Trophoblast cell (in vitro differentiated cells and primary cell): ENCODE data around the gene LYPD4.

ENCODE experiments used
- DNase-seq, 2 donors: peaks; one replicate each; pipeline ENCODE4 v3.0.0-alpha.2; 2016
- H2AFZ ChIP-seq: 2 replicates; pipeline ENCODE4 v1.6.1; 2013; ENCODE audit warnings: low read length, moderate library complexity, mild to moderate bottlenecking; ENCODE audit not compliant: insufficient read depth, poor library complexity
- H2AK5ac ChIP-seq: 2 replicates; pipeline ENCODE4 v1.6.1; 2013; ENCODE audit warnings: mild to moderate bottlenecking, low read length
- H2BK120ac ChIP-seq: 2 replicates; pipeline ENCODE4 v1.6.1; 2013; ENCODE audit warnings: low read length, mild to moderate bottlenecking, moderate library complexity; ENCODE audit not compliant: insufficient read depth, poor library complexity
- H2BK12ac ChIP-seq: 2 replicates; pipeline ENCODE4 v1.6.1; 2013; ENCODE audit warnings: mild to moderate bottlenecking, low read length, moderate library complexity
- H2BK5ac ChIP-seq: 2 replicates; pipeline ENCODE4 v1.6.1; 2013; ENCODE audit warnings: low read length, low read depth, moderate library complexity, mild to moderate bottlenecking; ENCODE audit not compliant: poor library complexity
- H3K14ac ChIP-seq: 2 replicates; pipeline ENCODE4 v1.6.1; 2013; ENCODE audit warnings: mild to moderate bottlenecking, low read length
- H3K18ac ChIP-seq: 2 replicates; pipeline ENCODE4 v1.6.1; 2013; ENCODE audit warnings: mild to moderate bottlenecking, low read length
- H3K23ac ChIP-seq: 2 replicates; pipeline ENCODE4 v1.6.1; 2013; ENCODE audit warnings: low read length
- H3K27ac ChIP-seq: 2 replicates; pipeline ENCODE4 v1.5.1; 2013; ENCODE audit warnings: low read depth, mild to moderate bottlenecking, inconsistent platforms, low read length, moderate library complexity
- H3K27me3 ChIP-seq: 2 replicates; pipeline ENCODE4 v1.6.1; 2013; ENCODE audit warnings: inconsistent platforms, mild to moderate bottlenecking, low read length, moderate library complexity; ENCODE audit not compliant: insufficient read depth
- H3K36me3 ChIP-seq, 2 experiments: 1 replicate in 1 of 2; 2 replicates in 1 of 2; pipeline ENCODE4 v1.6.1; 2013; ENCODE audit warnings: low read length in 2 of 2, mild to moderate bottlenecking in 2 of 2, moderate library complexity in 1 of 2; ENCODE audit not compliant: insufficient read depth in 2 of 2, control insufficient read depth in 1 of 2
- H3K4ac ChIP-seq: 2 replicates; pipeline ENCODE4 v1.6.1; 2013; ENCODE audit warnings: low read depth, mild to moderate bottlenecking, low read length, moderate library complexity
- H3K4me1 ChIP-seq, 2 experiments: 1 replicate in 1 of 2; 2 replicates in 1 of 2; pipeline ENCODE4 v1.6.1; 2013; ENCODE audit warnings: low read length in 2 of 2, mild to moderate bottlenecking in 2 of 2, moderate library complexity in 1 of 2; ENCODE audit not compliant: insufficient read depth in 2 of 2, control insufficient read depth in 1 of 2
- H3K4me2 ChIP-seq: 2 replicates; pipeline ENCODE4 v1.6.1; 2013; ENCODE audit warnings: inconsistent platforms, mild to moderate bottlenecking, low read length, moderate library complexity
- H3K4me3 ChIP-seq: 2 replicates; pipeline ENCODE4 v1.5.1; 2013; ENCODE audit warnings: mild to moderate bottlenecking, low read depth, low read length, inconsistent platforms
- H3K79me1 ChIP-seq: one replicate; pipeline ENCODE4 v1.6.1; 2013; ENCODE audit warnings: low read length
- H3K79me2 ChIP-seq: 2 replicates; pipeline ENCODE4 v1.6.1; 2013; ENCODE audit warnings: low read length, mild to moderate bottlenecking; ENCODE audit not compliant: control insufficient read depth, insufficient read depth, poor library complexity
- H3K9ac ChIP-seq: 2 replicates; pipeline ENCODE4 v1.6.1; 2013; ENCODE audit warnings: mild to moderate bottlenecking, low read length
- H3K9me3 ChIP-seq: 2 replicates; pipeline ENCODE4 v1.6.1; 2013; ENCODE audit warnings: low read depth, mild to moderate bottlenecking, control low read depth, inconsistent platforms, low read length; ENCODE audit not compliant: insufficient read depth
- H4K12ac ChIP-seq: 2 replicates; pipeline ENCODE4 v1.6.1; 2013; ENCODE audit warnings: low read depth, mild to moderate bottlenecking, low read length, moderate library complexity
- H4K8ac ChIP-seq: 2 replicates; pipeline ENCODE4 v1.6.1; 2013; ENCODE audit warnings: low read depth, mild to moderate bottlenecking, low read length, moderate library complexity
- H4K91ac ChIP-seq: one replicate; pipeline ENCODE4 v1.6.1; 2013; ENCODE audit warnings: low read depth, mild to moderate bottlenecking, low read length, moderate library complexity
- WGBS: extraction: QIAGEN DNeasy Blood & Tissue Kit; methylation state at CpG from one replicate; pipeline ENCODE4 v1.1.7; 2013; ENCODE audit warnings: missing lambda C conversion rate; ENCODE audit not compliant: insufficient read length, insufficient coverage; ENCODE audit errors: extremely low coverage; 5-methylcytosine and 5-hydroxymethylcytosine counted together

Gene LYPD4

DNA sequence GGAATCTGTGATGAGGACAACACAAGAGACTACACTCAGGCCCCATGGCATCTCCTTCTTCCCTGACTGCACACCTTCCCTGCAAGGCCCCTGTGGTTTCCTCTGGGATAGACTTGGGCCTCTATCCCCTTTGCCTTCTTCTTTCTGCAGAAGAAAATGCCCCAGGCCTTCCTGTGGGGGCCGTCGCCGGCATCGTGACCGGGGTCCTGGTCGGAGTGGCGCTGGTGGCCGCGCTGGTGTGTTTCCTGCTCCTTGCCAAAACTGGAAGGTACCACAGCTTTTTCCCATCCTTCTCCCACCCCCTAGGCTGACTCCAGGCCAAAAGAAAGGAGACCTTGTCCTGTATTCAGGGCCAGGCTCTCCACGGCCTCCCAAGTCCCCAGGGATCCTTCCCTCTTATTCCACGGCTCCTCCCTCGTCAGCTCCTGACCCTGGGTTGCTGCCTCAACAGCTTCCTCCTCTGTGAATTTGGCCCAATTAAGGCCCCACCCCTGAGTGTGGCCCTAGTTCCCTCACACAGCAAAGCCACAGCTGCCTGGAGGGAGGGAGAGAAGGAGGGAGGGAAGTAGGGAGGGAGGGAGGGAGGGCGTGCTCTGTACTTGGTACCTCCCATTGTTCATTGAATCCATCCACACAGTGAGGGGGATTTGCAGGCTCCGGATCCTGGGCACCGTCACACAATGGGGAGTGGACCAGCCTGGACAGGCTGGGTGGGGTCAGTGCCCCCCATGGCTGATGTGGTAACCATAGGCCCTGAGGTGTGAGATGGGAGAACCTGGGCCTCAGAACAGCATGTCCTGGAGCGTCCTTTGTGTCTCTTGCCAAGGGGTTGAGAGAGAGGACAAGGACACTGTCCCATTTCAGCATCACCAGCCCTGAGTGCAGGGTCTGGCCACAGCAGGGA is 35.6 kb downstream of the LYPD4 start:
- no peak overlapping the region for H3K4ac ChIP-seq

DNA sequence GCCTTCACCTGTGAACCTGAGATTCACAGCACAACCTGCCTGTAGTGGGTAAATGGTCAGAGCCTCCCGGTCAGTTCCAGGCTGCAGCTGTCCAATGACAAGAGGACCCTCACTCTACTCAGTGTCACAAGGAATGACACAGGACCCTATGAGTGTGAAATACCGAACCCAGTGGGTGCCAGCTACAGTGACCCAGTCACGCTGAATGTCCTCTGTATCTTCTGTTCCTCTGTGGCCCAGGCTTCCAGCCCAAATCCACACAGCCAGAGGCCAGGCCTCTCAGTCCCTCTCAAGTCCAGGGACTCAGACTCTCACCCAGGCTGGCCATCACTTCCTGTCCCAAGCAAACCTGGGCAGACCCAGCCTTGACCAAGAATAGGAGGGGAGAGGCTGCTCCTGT is 37.3 kb downstream of the LYPD4 start:
- Histone ChIP-seq H2AFZ (no peak overlapping the region), H4K12ac (no peak overlapping the region), H3K4me1 (no peaks in the 10 kb centered on the region), H3K27me3 (no peaks in the 10 kb centered on the region), H2BK12ac (no peak overlapping the region), H3K18ac (no peak overlapping the region), H2BK5ac (no peak overlapping the region), H3K79me2 (no peaks in the 10 kb centered on the region), H4K91ac (no peak overlapping the region), H3K14ac (no peak overlapping the region), H3K4me2 (no peak overlapping the region), H3K79me1 (no peaks in the 10 kb centered on the region), H3K4me3 (no peak overlapping the region), H3K9me3 (peaks cover 19% of the 10 kb centered on the region), H3K4ac (no peak overlapping the region), H3K9ac (no peak overlapping the region), H3K23ac (no peak overlapping the region), H4K8ac (no peak overlapping the region), H3K36me3 (no peaks in the 10 kb centered on the region), H2AK5ac (no peak overlapping the region), H2BK120ac (no peak overlapping the region), H3K27ac (no peak overlapping the region)
- no peak for DNase-seq
- WGBS: no CpG with 5 or more reads among the region's 3 CpGs

More for the DNA sequence above, 35.6 kb downstream of the LYPD4 start:
- Histone ChIP-seq H3K79me2 (no peaks in the 10 kb centered on the region), H2AK5ac (no peak overlapping the region), H4K12ac (no peak overlapping the region), H3K9me3 (peaks cover 22% of the 10 kb centered on the region), H3K4me3 (no peak overlapping the region), H4K8ac (no peak overlapping the region), H3K4me1 (no peaks in the 10 kb centered on the region), H2BK5ac (no peak overlapping the region), H3K18ac (no peak overlapping the region), H2AFZ (no peak overlapping the region), H3K9ac (no peak overlapping the region), H3K79me1 (no peaks in the 10 kb centered on the region), H3K27me3 (no peaks in the 10 kb centered on the region), H3K4me2 (no peak overlapping the region), H4K91ac (no peak overlapping the region), H3K36me3 (no peaks in the 10 kb centered on the region), H3K14ac (no peak overlapping the region), H2BK12ac (no peak overlapping the region), H3K27ac (no peak overlapping the region), H3K23ac (no peak overlapping the region), H2BK120ac (no peak overlapping the region)
- DNase-seq: no peak
- no CpG with 5 or more reads among the region's 16 CpGs for WGBS

DNA sequence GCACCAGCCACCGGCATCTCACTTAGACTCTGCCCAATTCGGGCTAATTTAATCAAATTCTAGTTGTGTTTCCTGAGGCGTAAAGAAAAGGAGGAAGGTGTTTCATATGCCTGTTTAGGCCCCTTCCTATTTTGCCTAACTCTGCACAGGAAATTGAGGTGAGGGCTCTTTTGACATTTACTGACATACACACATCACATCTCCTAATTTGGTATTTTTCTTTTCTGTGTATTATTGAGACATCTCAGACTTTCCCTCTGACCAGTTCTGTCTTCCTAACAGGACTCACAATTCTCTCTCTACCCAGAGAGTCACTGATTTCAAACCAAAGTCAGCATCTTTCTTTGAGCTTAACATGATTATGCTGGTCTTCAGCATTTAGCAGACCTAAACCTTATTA is 40.1 kb downstream of the LYPD4 start:
- no peak overlapping the region for H3K14ac ChIP-seq
- no peaks in the 10 kb centered on the region for H3K79me2 ChIP-seq
- no peak overlapping the region for H3K4ac ChIP-seq
- no peaks in the 10 kb centered on the region for H3K36me3 ChIP-seq
- no peak overlapping the region for H3K18ac ChIP-seq
- no peak overlapping the region for H4K8ac ChIP-seq
- no peaks in the 10 kb centered on the region for H3K27me3 ChIP-seq
- DNase-seq: no peak
- no CpG with 5 or more reads among the region's 3 CpGs for WGBS
- H3K79me1 ChIP-seq: no peaks in the 10 kb centered on the region
- H3K4me3 ChIP-seq: no peak overlapping the region
- H3K4me2 ChIP-seq: no peak overlapping the region
- no peaks in the 10 kb centered on the region for H3K4me1 ChIP-seq
- H2BK12ac ChIP-seq: no peak overlapping the region
- no peak overlapping the region for H2AK5ac ChIP-seq
- H4K91ac ChIP-seq: no peak overlapping the region
- H3K23ac ChIP-seq: no peak overlapping the region
- H2AFZ ChIP-seq: no peak overlapping the region
- H2BK120ac ChIP-seq: no peak overlapping the region
- peaks cover 8% of the 10 kb centered on the region for H3K9me3 ChIP-seq
- H3K9ac ChIP-seq: no peak overlapping the region
- no peak overlapping the region for H2BK5ac ChIP-seq
- H4K12ac ChIP-seq: no peak overlapping the region
- no peak overlapping the region for H3K27ac ChIP-seq

DNA sequence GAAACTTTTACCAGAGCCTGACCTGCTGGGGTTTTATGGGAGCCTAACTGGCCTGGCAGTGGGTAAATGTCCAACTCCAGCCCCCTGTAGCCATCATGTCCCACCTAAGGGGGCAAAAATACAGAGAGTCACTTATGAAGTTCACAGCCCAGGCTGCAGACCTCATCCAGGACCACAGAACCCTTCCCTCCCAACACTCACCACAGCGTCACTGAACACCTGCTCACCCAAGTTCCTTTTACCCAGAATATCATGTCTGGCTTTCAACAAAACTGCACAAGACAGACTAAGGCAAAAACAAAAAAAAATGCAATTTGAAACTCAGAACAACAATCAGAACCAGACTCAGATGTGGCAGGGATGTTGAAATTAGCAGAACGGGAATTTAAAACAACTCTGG is 41.7 kb downstream of the LYPD4 start:
- H4K8ac ChIP-seq: no peak overlapping the region
- H2BK12ac ChIP-seq: no peak overlapping the region
- H3K9ac ChIP-seq: no peak overlapping the region
- H3K23ac ChIP-seq: no peak overlapping the region
- H3K36me3 ChIP-seq: no peaks in the 10 kb centered on the region
- H3K79me2 ChIP-seq: no peaks in the 10 kb centered on the region
- DNase-seq: no peak
- no peak overlapping the region for H3K4ac ChIP-seq
- H4K91ac ChIP-seq: no peak overlapping the region
- no peaks in the 10 kb centered on the region for H3K4me1 ChIP-seq
- no peak overlapping the region for H2BK5ac ChIP-seq
- no CpG with 5 or more reads among the region's 2 CpGs for WGBS
- H2AK5ac ChIP-seq: no peak overlapping the region
- no peak overlapping the region for H3K14ac ChIP-seq
- no peak overlapping the region for H4K12ac ChIP-seq
- peaks cover 3% of the 10 kb centered on the region for H3K9me3 ChIP-seq
- no peak overlapping the region for H3K27ac ChIP-seq
- H2BK120ac ChIP-seq: no peak overlapping the region
- no peaks in the 10 kb centered on the region for H3K27me3 ChIP-seq
- no peak overlapping the region for H3K4me2 ChIP-seq
- no peak overlapping the region for H2AFZ ChIP-seq
- H3K18ac ChIP-seq: no peak overlapping the region
- no peak overlapping the region for H3K4me3 ChIP-seq
- no peaks in the 10 kb centered on the region for H3K79me1 ChIP-seq
